HTERT RPE-1 (cell line): ENCODE results near the gene KCNJ6.

ENCODE experiments used
- in situ Hi-C: fragments of 300-500 bp; cut with MboI; formaldehyde crosslinking; loops from 4 replicates; pipeline ENCODE4 v1.14.3; 2020; ENCODE audit warnings: low sequenced_read_pairs

The KCNJ6 gene

DNA sequence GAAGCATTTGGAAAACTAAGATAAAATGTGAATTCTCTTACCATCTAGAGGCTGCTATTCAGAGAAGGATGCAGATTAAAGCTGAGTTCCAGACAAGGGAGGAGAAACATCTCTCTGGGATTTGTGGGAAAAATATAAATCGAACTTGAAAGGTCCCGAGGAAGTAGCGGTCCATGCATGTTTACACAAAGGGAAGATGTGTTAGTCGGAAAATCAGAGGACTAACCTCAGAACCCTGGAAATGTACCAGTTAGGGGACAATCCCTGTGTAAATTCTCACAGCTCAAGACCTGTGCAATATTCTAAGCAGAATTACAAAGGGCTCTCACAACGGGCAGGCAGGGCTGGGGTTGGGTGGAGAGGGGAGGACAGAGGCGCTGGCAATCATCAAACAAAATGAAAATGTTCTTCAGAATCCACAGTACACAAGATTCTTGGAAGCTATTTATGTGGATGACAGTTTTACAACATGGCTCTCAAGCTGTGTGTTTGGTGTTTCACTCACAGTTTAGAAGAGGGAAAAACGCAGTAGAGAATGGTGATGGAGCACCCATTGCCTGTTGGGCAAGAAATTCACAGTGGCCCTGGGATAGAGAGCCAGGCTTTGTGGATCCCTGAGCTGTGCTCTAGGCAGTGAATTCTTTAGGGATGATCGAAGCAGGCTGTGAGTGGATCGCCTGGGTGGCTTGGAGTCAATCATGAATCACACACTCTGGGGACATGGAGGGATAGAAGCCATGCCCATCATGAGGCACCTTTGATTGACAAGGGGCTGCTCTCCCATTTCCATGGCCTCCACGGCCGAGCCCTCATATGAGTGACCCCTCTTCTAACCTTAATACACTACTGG, 47.6 kb downstream of the KCNJ6 start:
- in situ Hi-C loops = no loop called here

DNA sequence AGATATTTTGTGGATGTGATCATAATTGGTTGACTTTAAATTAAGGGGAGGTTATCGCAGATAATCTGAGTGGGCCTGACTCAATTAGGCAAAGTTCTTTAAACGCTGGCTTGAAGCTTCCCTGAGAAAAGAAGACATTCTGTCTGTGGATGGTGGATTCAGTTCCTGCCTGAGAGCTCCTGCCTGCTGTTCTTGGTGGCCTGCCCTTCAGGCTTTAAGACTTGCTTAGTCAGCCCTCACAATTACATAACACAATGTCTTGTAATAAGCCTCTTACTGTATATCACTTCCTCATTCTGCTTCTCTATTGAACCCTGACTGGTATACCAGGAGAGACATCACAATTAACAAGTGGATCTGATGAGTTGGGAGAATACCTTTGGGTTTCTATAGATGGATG, 50.2 kb downstream of the KCNJ6 start:
- in situ Hi-C loops = no loop called here

DNA sequence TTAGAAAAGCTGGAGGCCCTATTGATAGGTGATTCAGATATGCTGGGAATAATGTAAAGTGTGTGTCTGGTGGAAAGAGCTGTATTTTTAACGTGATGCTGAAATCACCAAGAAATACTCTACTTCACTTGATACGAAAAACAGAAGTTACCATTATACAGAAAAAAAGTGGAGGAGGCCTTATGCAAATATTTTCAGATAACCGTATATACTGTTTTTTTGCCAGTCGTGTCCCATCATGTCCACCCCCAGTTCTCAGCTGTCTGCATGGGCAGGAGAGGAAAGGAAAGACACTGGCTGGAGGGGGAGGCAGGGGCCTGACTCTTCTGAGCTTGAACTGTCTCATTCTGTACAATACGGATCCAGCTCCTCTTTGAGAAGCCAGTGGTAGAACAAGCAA, 51.1 kb downstream of the KCNJ6 start:
- in situ Hi-C loops = no loop called here

DNA sequence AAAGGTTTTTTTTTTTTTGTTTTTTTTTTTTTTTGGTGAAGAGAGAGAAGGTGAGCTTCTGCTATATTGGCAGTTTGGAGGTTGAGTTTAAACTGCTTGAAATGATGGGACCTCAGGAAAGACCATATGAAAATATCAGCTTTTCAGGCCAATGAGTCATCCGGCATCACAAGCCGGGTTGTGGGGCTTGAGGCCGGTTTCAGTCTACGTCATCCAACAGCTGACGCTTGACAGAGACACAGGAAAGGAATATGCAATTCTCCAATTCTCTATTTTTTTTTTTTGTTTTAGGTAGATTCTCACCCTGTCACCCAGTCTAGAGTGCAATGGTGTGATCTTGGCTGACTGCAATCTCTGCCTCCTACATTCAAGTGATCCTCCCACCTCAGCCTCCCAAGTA, 52.4 kb downstream of the KCNJ6 start:
- in situ Hi-C loops = no loop called here

DNA sequence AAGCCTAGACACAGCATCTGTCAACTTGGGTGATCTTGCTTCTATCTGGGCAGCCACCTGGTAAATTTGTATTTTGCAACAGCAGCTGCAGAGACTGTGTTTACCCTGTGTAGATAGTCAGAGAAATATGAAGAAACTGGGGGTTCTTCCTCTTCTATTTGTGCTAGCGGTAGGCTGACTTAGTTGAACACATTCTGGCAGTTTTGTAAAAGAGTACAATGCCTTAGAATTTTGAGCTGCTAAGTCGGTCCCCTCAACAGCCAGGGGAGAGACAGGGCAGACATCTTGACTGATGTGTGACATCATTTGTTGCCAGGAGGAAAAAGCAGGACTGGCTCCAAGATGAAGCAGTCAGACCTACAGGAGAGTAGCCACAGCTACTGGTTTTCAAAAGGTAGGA, 53.7 kb downstream of the KCNJ6 start:
- in situ Hi-C loops = no loop called here

DNA sequence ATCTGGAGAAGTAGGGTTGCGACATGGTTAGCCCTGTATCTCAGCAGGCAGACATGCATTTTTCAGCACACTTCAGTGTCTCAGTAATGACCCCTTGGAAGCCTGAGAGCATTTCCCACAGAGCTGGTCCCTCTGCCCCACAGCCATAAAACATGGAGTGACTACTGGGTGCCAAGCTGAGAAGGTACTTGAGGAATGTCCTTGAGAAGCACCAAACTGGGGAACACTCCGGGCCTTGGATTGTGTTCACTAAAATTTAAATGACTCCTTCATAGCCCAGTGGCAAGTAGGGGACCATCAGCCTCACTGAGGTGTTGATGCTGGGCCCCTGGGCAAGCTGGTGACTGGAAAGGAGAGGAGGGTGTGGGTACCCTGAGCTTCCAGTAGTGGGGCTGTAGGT, 54.7 kb downstream of the KCNJ6 start:
- in situ Hi-C loops = no loop called here

DNA sequence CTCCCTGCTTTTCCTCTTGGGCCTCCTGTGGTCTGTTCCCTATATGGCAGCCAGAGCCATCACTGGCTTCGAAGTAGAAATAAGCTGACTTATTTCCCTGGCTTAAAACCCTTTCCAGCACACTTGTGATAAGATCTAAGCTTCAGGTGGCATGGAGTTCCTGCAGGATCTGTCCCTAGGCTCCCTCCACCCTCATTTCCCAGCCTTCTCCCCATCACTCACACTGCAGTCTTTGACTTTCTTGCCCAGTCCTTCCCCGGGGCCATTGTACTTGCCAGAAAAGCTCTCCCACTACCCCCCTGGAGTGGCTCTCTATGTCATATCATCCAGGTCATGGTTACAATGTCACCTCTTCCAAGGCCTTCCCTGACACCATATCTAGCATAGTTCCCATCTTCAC, 55.8 kb downstream of the KCNJ6 start:
- in situ Hi-C loops = no loop called here

DNA sequence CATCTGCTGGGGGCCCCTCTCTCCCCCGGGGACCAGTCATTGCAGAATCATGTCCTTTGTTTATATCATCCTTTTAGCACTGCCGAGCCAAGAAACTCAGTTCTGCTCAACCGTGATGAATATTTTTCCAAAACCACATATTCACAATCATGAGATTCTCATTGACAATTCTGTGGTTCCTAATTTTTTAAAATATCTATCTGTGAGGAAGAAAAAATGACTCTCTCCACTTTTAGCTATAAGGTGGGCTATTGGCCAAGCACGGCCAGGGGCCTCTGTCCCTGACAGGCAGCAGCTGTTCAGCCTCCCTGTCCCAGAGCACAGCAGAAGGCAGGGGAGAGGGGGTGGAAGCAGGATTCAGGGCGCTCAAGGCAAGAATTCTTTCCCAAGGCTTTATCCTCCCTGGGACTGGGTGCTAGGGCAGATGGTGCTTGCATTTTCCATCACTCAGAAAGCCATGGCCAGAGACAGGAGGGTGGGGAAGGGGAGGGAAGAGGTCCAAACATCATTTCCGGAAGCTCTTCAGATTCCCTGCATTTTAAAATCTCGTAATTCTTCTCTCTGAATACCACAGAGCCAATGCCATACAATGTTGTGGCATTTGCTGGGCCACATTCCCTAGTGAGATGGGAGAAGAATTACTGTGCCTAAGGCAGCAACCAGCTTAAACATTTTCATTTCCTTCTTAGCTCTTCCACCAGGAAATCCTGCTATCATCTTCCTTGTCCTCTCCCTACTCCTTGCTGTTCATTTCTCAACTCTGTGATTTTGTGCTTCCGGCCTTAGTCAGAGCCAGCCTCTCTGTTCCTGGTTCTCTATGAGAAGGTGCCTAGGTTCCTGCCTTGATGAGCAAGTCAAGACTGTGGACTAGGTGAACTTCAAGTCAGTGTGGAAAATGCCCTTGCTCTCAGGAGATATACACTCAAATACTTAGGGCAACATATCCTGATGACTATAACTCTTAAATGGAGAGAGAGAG, 60.3 kb downstream of the KCNJ6 start:
- in situ Hi-C loops = no loop called here

DNA sequence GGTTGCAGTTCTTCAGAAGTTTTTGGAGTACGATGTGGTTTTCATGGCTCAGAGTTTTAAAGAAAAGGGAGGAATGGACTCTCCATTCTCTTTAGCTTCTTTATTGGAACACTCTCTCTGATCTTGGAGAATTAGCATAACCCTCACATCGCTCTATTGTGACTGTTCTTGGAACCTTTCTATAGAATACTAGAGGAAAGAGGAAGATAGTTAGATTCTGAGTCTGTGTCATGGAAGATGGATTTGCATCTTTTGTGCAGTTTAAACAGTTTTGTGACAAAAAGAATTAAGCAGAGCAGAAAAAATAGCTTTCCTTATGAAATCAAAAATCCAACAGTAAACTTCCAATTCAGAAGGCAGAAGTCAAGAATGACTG, 61.0 kb downstream of the KCNJ6 start:
- in situ Hi-C loops = no loop called here

DNA sequence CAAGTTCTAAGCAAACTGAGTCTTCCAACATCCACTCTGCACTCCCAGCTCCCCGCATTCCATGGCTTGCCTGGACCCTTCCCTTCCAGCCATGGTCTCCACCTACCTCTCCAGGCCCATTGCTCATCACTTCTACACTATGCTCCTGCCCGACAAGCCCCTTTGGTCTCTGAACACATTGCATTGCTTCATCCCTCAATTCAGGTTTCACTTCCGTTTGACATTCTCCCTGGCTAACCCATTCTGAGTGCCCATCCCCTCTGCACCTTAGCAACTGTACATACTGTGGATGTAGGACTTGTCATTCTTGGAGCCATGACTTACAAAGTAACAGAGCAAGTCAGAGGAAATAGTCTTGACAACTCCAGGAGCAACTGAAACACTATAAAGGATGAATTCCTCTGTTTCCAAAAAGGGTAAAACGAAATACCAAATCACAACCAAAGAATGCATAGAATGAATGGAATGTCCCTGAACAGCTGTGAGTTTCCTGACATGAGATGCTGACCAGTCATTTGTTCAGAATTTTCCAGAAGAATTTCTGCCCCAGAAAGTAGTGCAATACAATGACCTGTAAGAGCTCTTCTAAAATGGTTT, 66.7 kb downstream of the KCNJ6 start:
- in situ Hi-C loops = no loop called here

DNA sequence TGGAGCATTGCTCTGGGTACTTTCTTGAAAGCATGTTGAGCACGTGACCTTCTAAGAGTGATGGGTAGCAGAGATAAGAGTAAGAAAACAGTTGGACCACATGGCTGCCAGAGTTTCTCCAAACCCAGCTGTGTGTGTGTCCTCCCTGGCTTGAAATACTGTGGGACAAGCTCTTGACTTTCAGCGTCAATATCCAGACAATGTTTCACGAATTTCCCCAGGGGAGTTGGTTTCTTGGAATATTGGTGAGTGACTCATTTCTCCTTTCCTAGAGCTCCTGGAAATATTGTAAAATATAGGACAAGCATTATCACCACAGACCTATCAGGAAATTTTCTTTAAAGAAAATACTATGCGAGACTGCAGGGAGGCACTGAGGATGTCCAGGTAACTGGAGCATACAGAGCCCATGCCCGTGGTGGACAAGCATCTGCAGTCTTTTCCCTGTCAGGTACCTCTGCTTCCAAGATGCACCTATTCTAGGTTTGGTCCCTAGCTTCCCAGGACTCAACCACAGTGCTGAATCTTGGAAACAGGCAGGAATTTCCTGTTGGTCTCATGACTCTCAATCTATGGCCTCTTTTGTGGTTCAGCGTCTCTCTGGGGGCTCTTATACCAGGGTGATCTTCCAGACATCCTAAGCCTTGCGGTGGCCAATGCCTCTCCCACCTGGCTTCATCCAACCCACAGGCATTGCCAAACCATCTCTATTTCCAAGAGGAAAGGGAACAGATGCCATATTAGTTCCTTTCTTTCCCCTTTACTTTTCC, 67.4 kb downstream of the KCNJ6 start:
- in situ Hi-C loops = no loop called here

DNA sequence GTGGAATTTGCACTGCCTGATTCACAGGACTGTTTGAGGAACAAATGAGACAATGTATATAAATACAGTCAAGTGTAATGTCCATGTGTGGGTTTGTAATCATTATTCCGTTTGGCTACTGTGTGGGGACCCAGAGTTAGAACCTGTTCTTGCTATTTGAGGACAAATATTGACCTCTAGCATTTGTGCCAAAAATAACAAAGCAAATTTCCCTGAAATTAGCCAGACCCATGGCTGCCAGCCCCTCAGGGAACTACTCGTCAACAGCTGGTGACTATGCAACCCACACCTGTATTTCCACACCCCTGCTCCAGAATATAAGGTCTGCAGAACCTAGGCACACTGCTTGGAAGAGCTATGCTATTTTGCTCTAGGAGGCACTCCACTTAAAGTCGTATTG, 70.7 kb downstream of the KCNJ6 start:
- in situ Hi-C loops = no loop called here

DNA sequence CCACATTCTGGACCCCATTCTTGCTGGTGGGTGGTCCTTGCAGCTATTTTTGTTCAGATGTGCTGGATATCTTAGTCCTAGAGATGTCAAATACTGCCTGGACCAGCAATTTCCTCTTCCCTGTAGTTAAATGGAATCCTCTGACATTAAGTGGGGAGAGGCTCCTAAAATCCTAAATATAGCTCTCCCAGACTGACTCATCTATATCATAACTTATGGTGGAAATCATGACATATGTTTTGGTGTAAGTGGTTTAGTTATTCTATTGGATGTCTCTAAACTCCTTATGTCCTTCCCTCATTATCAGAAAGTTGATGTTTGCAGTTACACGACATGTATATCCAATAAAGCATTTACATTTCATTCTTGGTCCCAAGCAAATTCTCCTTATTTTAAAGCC, 73.1 kb downstream of the KCNJ6 start:
- in situ Hi-C loops = no loop called here

DNA sequence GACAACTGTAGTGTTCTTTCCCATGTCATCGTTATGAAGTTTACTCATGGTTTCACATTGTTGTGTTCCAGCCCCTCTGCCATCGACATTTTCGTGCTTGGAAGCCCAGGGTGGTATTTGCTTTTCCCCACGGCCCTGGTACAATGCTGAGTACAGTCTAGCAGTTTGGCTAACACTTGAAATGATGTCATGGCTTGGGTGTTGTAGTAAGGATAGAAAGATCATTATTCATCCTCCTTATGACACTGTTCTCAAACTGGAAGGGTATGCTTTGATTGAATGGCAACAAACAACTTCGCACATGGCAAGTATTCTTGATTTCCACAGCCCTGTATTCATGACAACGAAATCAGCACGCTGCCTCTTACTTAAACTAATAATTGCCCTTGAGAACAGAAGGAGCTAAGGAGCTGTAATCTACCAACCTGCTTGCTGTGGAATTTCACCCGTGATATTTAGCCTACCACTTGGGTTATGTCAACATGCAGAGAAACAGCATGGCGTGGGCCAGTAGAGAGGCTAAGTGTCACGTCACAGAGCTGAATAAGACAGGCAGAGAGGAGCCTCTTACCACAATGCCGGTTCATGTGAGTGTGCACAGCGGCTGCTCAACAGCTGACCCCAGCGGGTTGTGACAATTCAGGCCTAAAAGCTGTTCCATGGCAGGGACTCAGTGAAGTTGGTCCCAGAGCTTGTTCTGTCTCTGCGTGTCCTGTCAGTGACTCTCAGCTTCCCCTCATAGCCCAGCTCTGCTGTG, 73.9 kb downstream of the KCNJ6 start:
- in situ Hi-C loops = no loop called here

DNA sequence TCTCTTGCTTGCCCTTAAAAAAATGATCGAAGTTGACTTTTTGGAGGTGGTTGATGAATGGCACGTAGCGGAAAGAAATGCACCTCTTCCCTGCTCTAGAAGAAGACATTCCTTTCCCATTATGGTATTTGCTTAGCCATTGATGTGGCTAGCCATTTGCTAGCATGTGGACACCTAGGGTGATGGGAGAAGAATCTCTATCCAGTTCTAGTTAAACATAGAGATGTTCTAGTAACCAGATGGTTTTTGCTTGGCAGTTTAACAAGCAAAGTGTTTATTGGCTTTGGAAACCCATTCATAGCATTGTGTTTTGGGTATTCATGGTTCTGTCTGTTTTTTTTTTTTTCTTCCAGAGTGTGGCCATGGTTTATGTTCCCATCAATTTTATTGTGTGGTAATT, 78.9 kb downstream of the KCNJ6 start:
- in situ Hi-C loops = no loop called here

DNA sequence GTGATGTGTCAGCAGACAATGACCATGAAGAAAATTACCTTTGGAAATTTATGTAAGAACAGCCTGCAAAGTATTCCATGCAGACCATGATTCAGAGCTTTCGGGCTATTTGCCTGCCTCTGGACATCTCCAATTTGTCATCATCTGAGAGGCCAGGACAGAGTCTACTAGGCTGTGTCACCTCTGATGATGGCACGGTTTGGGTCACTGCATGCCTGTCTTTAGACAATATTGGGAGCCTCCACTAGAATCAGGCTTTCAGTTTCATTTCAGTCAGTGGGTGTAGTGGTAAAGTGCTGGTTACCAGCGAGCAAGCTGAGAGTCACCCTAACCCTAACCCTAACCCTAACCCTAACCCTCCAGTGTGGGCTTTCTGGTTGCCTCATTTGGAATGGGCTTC, 80.8 kb downstream of the KCNJ6 start:
- in situ Hi-C loops = no loop called here

DNA sequence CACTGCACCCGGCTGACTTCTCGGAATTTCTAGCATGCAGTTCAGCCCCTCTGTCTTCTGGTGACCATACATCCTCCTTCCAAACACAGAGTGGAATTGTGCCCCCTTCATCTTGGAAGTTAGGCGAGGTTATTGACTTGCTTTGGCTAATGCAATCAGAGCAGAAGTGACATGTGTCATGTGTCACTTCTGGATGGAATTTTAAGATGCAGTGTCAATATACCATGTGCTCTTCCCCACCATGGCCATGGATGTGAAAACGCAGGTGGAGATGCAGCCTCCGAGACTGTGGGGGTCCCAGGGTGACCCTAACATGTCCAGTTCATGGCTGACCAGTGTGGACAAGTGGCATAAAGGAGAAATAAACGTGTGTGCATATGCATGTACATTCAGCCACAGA, 83.0 kb downstream of the KCNJ6 start:
- in situ Hi-C loops = no loop called here

DNA sequence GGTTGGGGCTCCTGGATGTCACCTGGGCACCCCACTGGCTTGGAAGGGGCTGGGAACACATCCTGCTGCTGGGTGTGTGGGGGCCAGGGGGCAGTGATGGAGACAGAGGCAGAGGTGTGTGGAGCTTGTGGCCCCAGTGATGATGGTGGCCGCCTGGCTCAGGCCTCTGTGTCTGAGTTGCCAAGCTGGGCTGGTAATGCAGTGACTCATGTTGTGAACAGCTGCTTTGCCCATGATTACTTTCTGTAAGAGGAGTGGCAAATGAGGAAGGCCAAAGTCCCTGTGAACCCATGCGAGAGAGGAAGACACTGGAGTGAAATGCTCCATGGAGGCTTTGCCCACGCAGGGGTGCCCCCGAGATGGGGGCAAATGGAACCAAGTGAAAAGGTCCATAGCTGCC, 86.8 kb downstream of the KCNJ6 start:
- in situ Hi-C loops = no loop called here

DNA sequence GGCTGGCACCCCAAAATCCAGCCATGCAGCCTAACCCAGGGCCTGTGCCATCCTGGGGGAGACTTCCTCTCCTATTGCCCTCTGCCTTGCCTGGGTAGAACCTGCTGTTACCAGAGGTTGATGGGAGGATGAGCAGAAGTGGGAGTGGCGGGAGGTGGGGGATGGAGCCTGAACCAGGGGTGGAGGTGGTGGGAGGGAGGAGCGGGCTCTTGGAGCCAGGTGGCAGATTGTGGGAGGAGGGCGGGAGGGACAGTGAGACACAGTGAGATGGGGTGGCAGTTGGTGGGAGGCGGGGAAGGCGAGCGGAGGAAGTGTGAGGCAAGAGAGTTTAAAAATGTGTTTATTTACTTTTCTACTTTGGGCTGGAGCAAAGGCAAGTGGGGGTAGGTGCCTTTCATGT, 87.3 kb downstream of the KCNJ6 start:
- in situ Hi-C loops = no loop called here

DNA sequence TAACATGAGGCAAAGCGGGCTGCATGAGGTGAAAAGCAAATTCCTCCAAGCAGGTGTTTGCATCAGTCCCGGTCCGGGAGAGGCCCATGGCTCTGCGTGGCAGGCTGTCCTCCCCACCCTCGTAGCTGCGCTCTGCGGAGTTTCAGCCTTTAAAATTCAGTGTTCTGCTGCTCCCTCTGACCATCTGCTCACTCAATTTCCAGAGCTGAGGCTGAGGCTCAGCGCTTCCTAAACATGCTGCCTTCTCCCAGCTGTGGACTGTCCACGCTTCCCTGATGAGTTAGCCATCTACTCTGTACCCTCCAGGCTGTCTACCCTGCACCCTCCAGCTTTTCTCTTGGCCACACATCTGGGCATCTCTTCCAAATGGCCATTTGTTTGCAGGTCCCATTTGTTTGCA, 87.7 kb downstream of the KCNJ6 start:
- in situ Hi-C loops = no loop called here
